Measurements from ENCODE around the gene TICAM2.

The TICAM2 gene

GRCh38 chr5:115544436-115545350 lies 57.6 kb downstream of the TICAM2 start, which contains the start of gene FEM1C (continued):
- no peak; the same call in 1 of the 2 replicates for TF ChIP-seq ZNF37A (tag by site-specific recombination; IDR thresholded peaks at IDR 0.05)
- no peak for TF ChIP-seq HOXC10 (CRISPR knock-in tag; IDR thresholded peaks at IDR 0.05)
- TF ChIP-seq ZNF707 (tag by site-specific recombination; IDR thresholded peaks at IDR 0.05) = no peak
- no peak for TF ChIP-seq PRDM1 (tag by site-specific recombination; IDR thresholded peaks at IDR 0.05)
- TF ChIP-seq ZNF398 (tag by site-specific recombination; IDR thresholded peaks at IDR 0.05) = no peak; the same call in none of the 2 replicates
- TF ChIP-seq ZNF121 (tag by site-specific recombination; IDR thresholded peaks at IDR 0.05) = peak; percentile 48; the same call in 1 of the 2 replicates
- TF ChIP-seq ZNF629 (tag by site-specific recombination; IDR thresholded peaks at IDR 0.05) = peak; percentile 63
- TF ChIP-seq ZNF704 (tag by site-specific recombination; IDR thresholded peaks at IDR 0.05) = no peak
- TF ChIP-seq ZNF341 (tag by site-specific recombination; IDR thresholded peaks at IDR 0.05; ENCODE audit: low read depth) = peak; percentile 96
- TF ChIP-seq ZNF585B (tag by site-specific recombination; IDR thresholded peaks at IDR 0.05) = no peak
- TF ChIP-seq ZNF416 (tag by site-specific recombination; IDR thresholded peaks at IDR 0.05) = no peak
- peak; percentile 95; the same call in 1 of the 2 replicates for TF ChIP-seq KLF10 (tag by site-specific recombination; IDR thresholded peaks at IDR 0.05)
- TF ChIP-seq PRDM2 (tag by site-specific recombination; IDR thresholded peaks at IDR 0.05; ENCODE audit: borderline replicate concordance) = no peak
- TF ChIP-seq ZNF335 (tag by site-specific recombination; conservative IDR thresholded peaks at IDR 0.05) = peak; percentile 69; the same call in 1 of the 2 replicates
- peak; percentile 39; the same call in 1 of the 2 replicates for TF ChIP-seq ZNF843 (tag by site-specific recombination; IDR thresholded peaks at IDR 0.05)
- TF ChIP-seq ZBTB26 (tag by site-specific recombination; optimal IDR thresholded peaks at IDR 0.05) = peak; percentile 64
- no peak for TF ChIP-seq PRDM10 (tag by site-specific recombination; IDR thresholded peaks at IDR 0.05)
- TF ChIP-seq GLIS2 (tag by site-specific recombination; IDR thresholded peaks at IDR 0.05) = peak; percentile 4; the same call in 1 of the 2 replicates
- TF ChIP-seq ZNF747 (tag by site-specific recombination; IDR thresholded peaks at IDR 0.05) = no peak
- peak; percentile 62; the same call in 1 of the 2 replicates for TF ChIP-seq ZNF76 (tag by site-specific recombination; IDR thresholded peaks at IDR 0.05; ENCODE audit: borderline replicate concordance, low read depth)
- no peak for TF ChIP-seq ZNF654 (tag by site-specific recombination; IDR thresholded peaks at IDR 0.05; ENCODE audit: low read depth)
- TF ChIP-seq ZNF777 (tag by site-specific recombination; IDR thresholded peaks at IDR 0.05; ENCODE audit: borderline replicate concordance) = no peak
- TF ChIP-seq EGR2 (tag by site-specific recombination; IDR thresholded peaks at IDR 0.05; ENCODE audit: low read depth) = no peak
- TF ChIP-seq ZIC2 (tag by site-specific recombination; IDR thresholded peaks at IDR 0.05) = peak; percentile 46; the same call in 1 of the 2 replicates
- peak; percentile 69; the same call in 1 of the 2 replicates for TF ChIP-seq ZNF324 (tag by site-specific recombination; IDR thresholded peaks at IDR 0.05)

All from HEK293 (cell line).